ENCODE data around the gene MYO1F.

Gene MYO1F

GRCh38 chr19:8615024-8615423 lies 37.8 kb upstream of the MYO1F start:
- TF ChIP-seq SP1 (IDR thresholded peaks at IDR 0.05) (no peak), TARDBP (IDR thresholded peaks at IDR 0.05) (no peak), BHLHE40 (IDR thresholded peaks at IDR 0.05; ENCODE audit: borderline replicate concordance) (no peak), CTBP1 (IDR thresholded peaks at IDR 0.05; ENCODE audit: borderline replicate concordance) (no peak), ZNF384 (IDR thresholded peaks at IDR 0.05) (no peak), L3MBTL2 (conservative IDR thresholded peaks at IDR 0.05) (no peak), FOXM1 (IDR thresholded peaks at IDR 0.05; ENCODE audit: borderline replicate concordance) (no peak), HDGF (IDR thresholded peaks at IDR 0.05; ENCODE audit: borderline replicate concordance) (no peak), FOXK2 (IDR thresholded peaks at IDR 0.05) (no peak), ELF4 (IDR thresholded peaks at IDR 0.05) (no peak), PKNOX1 (IDR thresholded peaks at IDR 0.05) (no peak), SUZ12 (IDR thresholded peaks at IDR 0.05) (no peak)
- ChIA-PET POLR2A (no interaction called here), CTCF (interaction anchor here (0.8 kb wide), 2 partner anchors 18 to 21 kb away, joined by 3 to 4 read pairs; no protein-coding TSS in a partner anchor)
- no peak for DNase-seq (ENCODE audit: extremely low spot score)

- ChIA-PET CTCF (no interaction called here), POLR2A (no interaction called here)
- DNase-seq (ENCODE audit: extremely low spot score): no peak
- TF ChIP-seq LEF1 (IDR thresholded peaks at IDR 0.05; ENCODE audit: borderline replicate concordance): no peak
- TF ChIP-seq FOXM1 (IDR thresholded peaks at IDR 0.05; ENCODE audit: borderline replicate concordance): no peak
- TF ChIP-seq FOXK2 (IDR thresholded peaks at IDR 0.05): no peak
- TF ChIP-seq ELF4 (IDR thresholded peaks at IDR 0.05): no peak
These were observed 37.2 kb upstream of the MYO1F start for GRCh38 chr19:8614455-8614854.

GRCh38 chr19:8612807-8613171 lies 35.5 kb upstream of the MYO1F start:
- POLR2A ChIA-PET: no interaction called here
- no peak for TF ChIP-seq FOXA1 (IDR thresholded peaks at IDR 0.05)
- TF ChIP-seq PKNOX1 (IDR thresholded peaks at IDR 0.05): no peak
- TF ChIP-seq L3MBTL2 (conservative IDR thresholded peaks at IDR 0.05): no peak
- TF ChIP-seq FOXM1 (IDR thresholded peaks at IDR 0.05; ENCODE audit: borderline replicate concordance): no peak
- no peak for TF ChIP-seq LEF1 (IDR thresholded peaks at IDR 0.05; ENCODE audit: borderline replicate concordance)
- TF ChIP-seq FOXK2 (IDR thresholded peaks at IDR 0.05): no peak
- no peak for TF ChIP-seq BHLHE40 (IDR thresholded peaks at IDR 0.05; ENCODE audit: borderline replicate concordance)
- no peak for TF ChIP-seq SP1 (IDR thresholded peaks at IDR 0.05)
- TF ChIP-seq CTBP1 (IDR thresholded peaks at IDR 0.05; ENCODE audit: borderline replicate concordance): no peak
- no peak for TF ChIP-seq ARNT (IDR thresholded peaks at IDR 0.05)
- TF ChIP-seq ELF4 (IDR thresholded peaks at IDR 0.05): no peak
- TF ChIP-seq ZNF384 (IDR thresholded peaks at IDR 0.05): no peak
- TF ChIP-seq HDGF (IDR thresholded peaks at IDR 0.05; ENCODE audit: borderline replicate concordance): no peak
- TF ChIP-seq TARDBP (IDR thresholded peaks at IDR 0.05): no peak
- no peak for TF ChIP-seq NFRKB (IDR thresholded peaks at IDR 0.05)
- CTCF ChIA-PET: no interaction called here
- DNase-seq (ENCODE audit: extremely low spot score): no peak

- TF ChIP-seq L3MBTL2 (conservative IDR thresholded peaks at IDR 0.05): no peak
- TF ChIP-seq ZNF384 (IDR thresholded peaks at IDR 0.05): peak; percentile 32; the same call in 1 of the 2 replicates
- no peak for TF ChIP-seq TARDBP (IDR thresholded peaks at IDR 0.05)
- TF ChIP-seq LEF1 (IDR thresholded peaks at IDR 0.05; ENCODE audit: borderline replicate concordance): no peak
- CTCF ChIA-PET: no interaction called here
- no peak for DNase-seq (ENCODE audit: extremely low spot score)
- POLR2A ChIA-PET: no interaction called here
These were observed 34.9 kb upstream of the MYO1F start for GRCh38 chr19:8611877-8612806.

GRCh38 chr19:8611391-8611876 lies 34.2 kb upstream of the MYO1F start:
- DNase-seq (ENCODE audit: extremely low spot score): no peak
- TF ChIP-seq HDGF (IDR thresholded peaks at IDR 0.05; ENCODE audit: borderline replicate concordance) (no peak), FOXM1 (IDR thresholded peaks at IDR 0.05; ENCODE audit: borderline replicate concordance) (no peak), LEF1 (IDR thresholded peaks at IDR 0.05; ENCODE audit: borderline replicate concordance) (no peak), PKNOX1 (IDR thresholded peaks at IDR 0.05) (no peak), NFRKB (IDR thresholded peaks at IDR 0.05) (no peak), ARNT (IDR thresholded peaks at IDR 0.05) (no peak), ELF4 (IDR thresholded peaks at IDR 0.05) (no peak), BHLHE40 (IDR thresholded peaks at IDR 0.05; ENCODE audit: borderline replicate concordance) (no peak), FOXA1 (IDR thresholded peaks at IDR 0.05) (no peak), CTBP1 (IDR thresholded peaks at IDR 0.05; ENCODE audit: borderline replicate concordance) (no peak)
- CTCF ChIA-PET: no interaction called here
- POLR2A ChIA-PET: no interaction called here

GRCh38 chr19:8610936-8611300 lies 33.7 kb upstream of the MYO1F start:
- POLR2A ChIA-PET: no interaction called here
- DNase-seq (ENCODE audit: extremely low spot score): no peak
- TF ChIP-seq ELF4 (IDR thresholded peaks at IDR 0.05) (no peak), LEF1 (IDR thresholded peaks at IDR 0.05; ENCODE audit: borderline replicate concordance) (no peak), PKNOX1 (IDR thresholded peaks at IDR 0.05) (no peak), SP1 (IDR thresholded peaks at IDR 0.05) (no peak), L3MBTL2 (conservative IDR thresholded peaks at IDR 0.05) (no peak), HDGF (IDR thresholded peaks at IDR 0.05; ENCODE audit: borderline replicate concordance) (no peak), SUZ12 (IDR thresholded peaks at IDR 0.05) (no peak), FOXM1 (IDR thresholded peaks at IDR 0.05; ENCODE audit: borderline replicate concordance) (no peak)
- CTCF ChIA-PET: no interaction called here

Data from HEK293T (cell line).